GM18517 (cell line): ENCODE data around the gene ENOX1.

Source experiments
- ATAC-seq: cut with Tn5 transposase; IDR thresholded peaks from one replicate; pipeline ENCODE4 v1.9.1; 2021; ENCODE audit warnings: mild to moderate bottlenecking, moderate library complexity; ENCODE audit not compliant: unreplicated experiment

The ENOX1 gene

DNA sequence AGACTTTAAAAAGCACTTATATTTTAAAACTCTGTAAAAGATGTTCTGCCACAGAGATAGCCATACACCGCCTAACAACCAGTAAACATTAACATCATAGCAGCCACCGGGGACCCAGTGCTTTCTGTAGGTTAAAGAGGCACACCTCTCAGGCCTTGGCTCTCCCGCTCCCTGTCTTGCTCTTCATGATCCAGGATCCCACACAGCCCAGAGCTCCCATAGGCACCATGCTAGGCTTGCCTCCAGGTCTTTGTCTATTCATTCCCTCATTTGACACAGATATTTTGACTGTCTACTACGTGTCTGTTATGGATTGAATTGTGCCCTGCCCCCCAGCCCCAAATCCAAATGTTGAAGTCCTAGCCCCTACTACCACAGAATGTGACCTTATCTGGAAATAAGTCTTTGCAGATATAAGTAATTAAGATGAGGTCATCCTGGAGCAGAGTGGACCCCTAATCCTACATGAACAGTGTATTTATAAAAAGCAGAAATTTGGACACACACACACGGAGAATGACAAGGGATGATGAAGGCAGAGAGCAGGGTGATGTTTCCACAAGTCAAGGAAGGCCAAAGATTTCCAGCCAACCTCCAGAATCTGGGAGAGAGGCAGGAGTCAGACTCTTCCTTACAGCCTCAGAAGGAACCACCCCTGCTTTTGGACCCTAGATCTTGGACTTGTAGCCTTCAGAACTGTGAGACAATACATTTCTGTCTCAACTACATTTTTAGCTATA is 490.8 kb downstream of the ENOX1 start:
- no peak for ATAC-seq

DNA sequence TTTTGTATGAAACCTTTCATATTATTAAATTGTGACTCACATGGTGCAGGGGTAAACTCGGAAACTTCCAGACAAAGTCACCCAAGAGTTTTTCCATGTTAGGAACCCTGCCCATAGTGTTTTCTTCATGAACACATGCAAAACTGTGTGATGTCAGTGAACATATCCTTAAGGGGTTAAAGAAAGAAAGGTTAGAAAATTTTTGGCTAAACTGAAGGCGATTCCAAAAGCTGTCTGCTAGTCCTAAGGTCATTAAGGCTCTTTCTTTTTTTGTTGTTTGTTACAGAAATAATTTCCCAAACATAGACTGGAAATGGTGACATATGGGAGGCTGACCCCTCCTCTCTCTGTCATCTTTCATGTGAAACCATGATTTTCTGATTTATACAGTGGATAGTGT is 491.5 kb downstream of the ENOX1 start:
- no peak for ATAC-seq

DNA sequence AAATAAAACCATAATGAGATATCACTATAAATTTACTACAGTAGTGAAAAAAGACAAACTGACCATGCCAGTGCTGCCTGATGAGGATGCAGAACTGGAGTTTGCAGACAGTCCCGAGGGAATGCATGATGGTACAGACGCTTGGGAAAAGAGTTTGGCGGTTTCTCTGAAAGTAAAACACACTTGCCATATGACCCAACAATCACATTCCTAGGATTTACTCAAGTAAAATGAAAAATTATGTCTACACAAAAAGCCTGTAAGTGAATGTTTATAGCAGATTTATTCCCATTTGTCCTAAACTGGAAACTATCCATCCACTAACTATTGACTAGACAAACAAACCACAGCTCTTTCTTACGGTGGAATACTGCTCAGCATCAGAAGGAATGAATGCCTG is 492.4 kb downstream of the ENOX1 start:
- ATAC-seq, result no peak

- ATAC-seq, result no peak
Measured at GRCh38 chr13:43293986-43294385, 492.8 kb downstream of the ENOX1 start.

DNA sequence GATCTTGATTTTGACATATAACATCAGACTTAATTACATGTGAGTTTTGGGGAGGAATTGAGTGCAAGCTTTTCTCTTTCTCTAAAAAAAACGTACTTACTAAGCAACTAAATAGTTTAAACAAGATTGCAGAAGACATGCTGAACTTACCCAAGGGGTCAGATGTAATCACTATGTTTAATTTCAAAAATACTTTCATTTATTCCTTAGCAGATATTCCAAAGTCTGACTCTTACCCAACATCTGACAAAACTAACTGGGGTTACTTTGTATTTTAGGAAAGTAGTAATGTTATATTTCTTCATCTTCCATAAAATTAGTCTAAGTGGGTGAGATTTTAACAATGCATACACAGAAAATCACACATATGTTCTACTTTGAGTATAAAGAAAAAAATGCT is 493.2 kb downstream of the ENOX1 start:
- no peak for ATAC-seq

GRCh38 chr13:43293008-43293407 is 493.8 kb downstream of the ENOX1 start:
- no peak for ATAC-seq

GRCh38 chr13:43291287-43292060 is 495.3 kb downstream of the ENOX1 start:
- no peak for ATAC-seq

GRCh38 chr13:43289470-43290255 is 497.1 kb downstream of the ENOX1 start:
- ATAC-seq, result no peak

DNA sequence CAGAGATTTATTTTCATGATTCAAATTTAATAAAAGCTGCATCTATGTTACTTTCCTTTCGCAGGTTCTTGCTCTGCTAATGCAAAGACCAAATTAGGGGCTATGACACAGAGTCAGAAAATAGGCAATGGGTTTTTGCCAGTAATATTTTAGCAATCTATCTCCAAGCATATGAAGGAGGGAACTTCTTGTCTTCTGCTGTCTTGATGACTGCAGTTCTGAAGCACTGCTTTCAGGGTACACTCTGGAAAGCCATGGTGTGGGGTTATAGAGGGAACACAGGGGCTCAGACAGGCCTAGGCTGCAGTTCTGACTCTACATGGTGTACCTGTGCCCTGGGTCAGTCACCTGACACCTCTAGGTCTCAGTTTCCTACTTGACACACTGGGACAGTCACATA is 500.0 kb downstream of the ENOX1 start:
- ATAC-seq, result no peak

- no peak for ATAC-seq
Measured at GRCh38 chr13:43285933-43286597, 500.7 kb downstream of the ENOX1 start.

DNA sequence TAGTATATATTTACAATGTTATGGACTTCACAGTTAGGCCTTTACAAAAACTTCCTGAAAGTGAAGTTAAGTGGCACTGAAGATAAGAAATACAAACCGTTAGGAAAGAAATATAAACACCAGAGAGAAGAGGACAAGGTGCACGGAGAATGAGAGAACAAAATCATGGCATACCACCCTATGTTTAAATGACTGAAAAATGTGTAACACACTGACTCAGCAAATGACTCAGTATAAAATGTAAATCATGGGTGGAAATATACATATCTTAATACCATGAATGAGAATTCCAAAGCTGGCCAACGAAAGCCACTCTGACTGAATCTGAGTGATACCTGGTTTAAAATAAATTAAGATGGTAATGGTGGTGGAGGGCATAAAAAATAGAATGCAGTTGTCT is 502.6 kb downstream of the ENOX1 start:
- ATAC-seq, result no peak

DNA sequence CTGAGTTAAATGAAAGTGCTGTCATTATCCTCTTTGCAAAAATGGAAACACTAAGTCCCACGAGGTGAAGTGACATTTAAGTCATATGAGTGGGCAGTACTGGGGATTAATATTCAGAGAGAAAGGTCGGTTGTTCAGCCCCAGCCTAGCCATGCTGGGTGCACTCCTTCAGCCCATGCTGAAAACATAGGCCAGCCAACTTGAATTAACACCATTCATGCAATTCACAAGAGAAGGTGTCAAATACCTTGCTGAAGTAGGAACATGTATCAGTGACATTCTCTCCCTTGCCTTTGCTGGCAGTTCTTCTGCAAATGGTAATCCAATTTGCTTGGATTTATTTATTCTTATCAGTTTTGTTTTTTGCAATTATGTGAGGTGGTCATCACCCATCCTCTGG is 507.1 kb downstream of the ENOX1 start:
- no peak for ATAC-seq

- no peak for ATAC-seq
Measured at GRCh38 chr13:43278127-43278526, 508.6 kb downstream of the ENOX1 start.

DNA sequence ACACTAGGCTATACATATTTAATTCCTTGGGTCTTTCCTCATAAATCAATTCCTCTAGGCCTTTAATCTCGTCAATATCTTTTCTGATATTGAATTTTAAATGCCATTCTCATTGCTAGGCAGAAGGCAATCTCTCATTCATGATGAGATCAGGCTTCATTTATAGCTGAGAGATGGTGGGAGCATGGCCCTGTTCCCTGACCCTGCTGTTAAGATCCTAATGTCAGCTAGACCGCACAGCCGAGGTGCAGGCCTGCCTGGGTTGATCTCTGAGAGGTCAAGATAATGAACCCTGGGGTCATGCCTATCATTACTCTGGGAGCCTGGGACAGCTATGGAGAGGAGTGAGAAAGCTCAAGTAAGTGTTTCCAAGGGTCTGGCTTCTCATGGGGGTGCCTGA is 509.6 kb downstream of the ENOX1 start:
- no peak for ATAC-seq

GRCh38 chr13:43274881-43275280 is 511.9 kb downstream of the ENOX1 start:
- no peak for ATAC-seq

GRCh38 chr13:43273362-43273761 is 513.4 kb downstream of the ENOX1 start:
- ATAC-seq, result no peak

- no peak for ATAC-seq
Measured at GRCh38 chr13:43272851-43273250, 513.9 kb downstream of the ENOX1 start.

- ATAC-seq, result no peak
Measured at GRCh38 chr13:43271152-43271551, 515.6 kb downstream of the ENOX1 start.

DNA sequence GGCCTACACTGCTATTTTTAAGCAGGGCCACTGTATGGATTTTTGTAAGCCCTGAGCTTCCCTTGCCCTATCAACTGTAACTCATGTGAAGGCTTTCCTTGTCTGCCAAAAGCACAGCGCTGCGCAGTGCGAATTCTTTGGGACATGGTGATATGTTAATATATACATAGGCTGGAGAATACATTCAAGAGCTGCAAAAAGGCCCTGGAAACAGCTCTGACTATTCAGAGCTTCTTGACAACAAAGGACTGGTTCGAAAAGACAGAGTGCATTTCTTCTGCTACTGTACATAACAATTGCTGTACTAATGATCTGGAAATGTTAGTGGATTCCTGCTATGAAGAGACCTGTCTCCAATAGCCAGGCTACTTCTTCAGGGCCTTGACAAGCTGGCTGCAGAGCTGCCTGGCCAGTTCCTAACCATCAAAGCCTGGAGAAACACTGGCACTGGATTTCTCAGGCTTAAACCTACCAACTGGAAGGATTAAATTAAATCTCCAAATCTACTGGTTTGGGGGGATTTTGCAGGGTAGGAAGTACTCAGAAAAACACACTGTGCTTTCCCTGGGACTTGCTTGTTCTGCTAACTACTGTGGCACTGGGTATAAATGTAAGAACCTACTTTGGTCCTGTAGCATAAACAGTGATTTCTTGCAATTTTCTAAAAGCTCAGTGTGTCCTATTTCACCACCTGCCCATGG is 516.5 kb downstream of the ENOX1 start:
- ATAC-seq, result no peak

- ATAC-seq, result no peak
Measured at GRCh38 chr13:43269037-43269481, 517.7 kb downstream of the ENOX1 start.
